OCI-LY7 (cell line): ENCODE results near the gene PLA1A. TPM values are rescaled to one million over a fixed set of nuclear protein-coding genes. Genes with fewer than 3 reads are reported as not detected.

Experiments used
- BruUV-seq: library from RNA; stranded (reverse); fragments of 400-500 nt; replicated peaks from 2 replicates; lab custom pipeline; 2021; lab: Mats Ljungman, UMichigan
- CTCF ChIA-PET: fragments of 300-600 bp; sonication (Branson Sonifier 250); formaldehyde crosslinking; loops from one replicate; lab custom pipeline; 2022; ENCODE audit warnings: antibody characterized with exemption; ENCODE audit not compliant: unreplicated experiment; lab: Charles Lee
- POLR2A ChIA-PET: fragments of 300-600 bp; sonication (Branson Sonifier 250); formaldehyde crosslinking; loops from one replicate; lab custom pipeline; 2022; ENCODE audit warnings: antibody characterized with exemption; lab: Charles Lee
- DNase-seq: peaks from one replicate; pipeline ENCODE4 v3.0.0-alpha.2; 2015; ENCODE audit warnings: low spot score
- H2AFZ ChIP-seq: fragments of 200-600 bp; sonication (generic), shearing (Covaris generic); 2 replicates; pipeline ENCODE4 v1.6.1; 2014; ENCODE audit warnings: mild to moderate bottlenecking, antibody characterized with exemption, low read length, moderate library complexity
- H3K27ac ChIP-seq: fragments of 200-600 bp; sonication (generic); 2 replicates; pipeline ENCODE4 v1.5.1; 2014; ENCODE audit warnings: mixed run types, low read depth, mild to moderate bottlenecking, moderate library complexity, low read length, inconsistent platforms; ENCODE audit not compliant: poor library complexity, severe bottlenecking
- H3K36me3 ChIP-seq: fragments of 200-600 bp; sonication (generic); 2 replicates; pipeline ENCODE4 v1.6.1; 2014; ENCODE audit warnings: mild to moderate bottlenecking, antibody characterized with exemption, low read length, moderate library complexity, mixed read lengths; ENCODE audit not compliant: insufficient read depth
- H3K4me1 ChIP-seq: fragments of 200-600 bp; sonication (generic); 2 replicates; pipeline ENCODE4 v1.5.1; 2014; ENCODE audit warnings: mild to moderate bottlenecking, low read length; ENCODE audit not compliant: insufficient read depth, poor library complexity, severe bottlenecking
- H3K4me2 ChIP-seq: fragments of 200-600 bp; sonication (generic); 2 replicates; pipeline ENCODE4 v1.6.1; 2014; ENCODE audit warnings: mild to moderate bottlenecking, low read length
- H3K4me3 ChIP-seq: fragments of 200-600 bp; sonication (generic); 2 replicates; pipeline ENCODE4 v1.5.1; 2014; ENCODE audit warnings: mild to moderate bottlenecking, low read depth, low read length; ENCODE audit not compliant: poor library complexity, severe bottlenecking
- H3K79me2 ChIP-seq: fragments of 200-600 bp; sonication (generic); 2 replicates; pipeline ENCODE4 v1.6.1; 2016; ENCODE audit warnings: low read depth, mild to moderate bottlenecking, low read length, moderate library complexity, mixed read lengths; ENCODE audit not compliant: insufficient read depth
- H3K9me2 ChIP-seq: fragments of 200-600 bp; sonication (generic); 2 replicates; pipeline ENCODE4 v1.6.1; 2016; ENCODE audit warnings: mild to moderate bottlenecking, low read length, mixed read lengths; ENCODE audit not compliant: insufficient read depth
- H3K9me3 ChIP-seq: fragments of 200-600 bp; sonication (generic); 2 replicates; pipeline ENCODE4 v1.6.1; 2014; ENCODE audit warnings: mild to moderate bottlenecking, mixed run types, low read length, mixed read lengths
- H4K20me1 ChIP-seq: fragments of 200-600 bp; sonication (generic); 2 replicates; pipeline ENCODE4 v1.6.1; 2014; ENCODE audit warnings: mild to moderate bottlenecking, antibody characterized with exemption, low read length, moderate library complexity, mixed read lengths; ENCODE audit not compliant: insufficient read depth
- EZH2phosphoT487 ChIP-seq: fragments of 200-600 bp; sonication (generic); IDR thresholded peaks from 2 replicates; pipeline ENCODE4 v1.6.1; 2018; ENCODE audit warnings: low read depth, borderline replicate concordance, mild to moderate bottlenecking, mixed run types, antibody characterized with exemption, low read length, moderate library complexity, mixed read lengths
- intact Hi-C: fragments of 100-400 bp; cut with micrococcal nuclease; formaldehyde crosslinking; loops from one replicate; pipeline ENCODE4 v1.10.0; 2022; ENCODE audit not compliant: unreplicated experiment
- total RNA-seq, 2 experiments: library from RNA; depleted of rRNA in 1 of 2; stranded (reverse); fragments of >200 nt in 1 of 2; shearing (Covaris generic) in 1 of 2; gene quantifications; 2 replicates each; pipeline ENCODE4 v1.2.3, GENCODE V29; 2014 to 2022
- TF ChIP-seq, protein P1 (sequence below): fragments of 200-600 bp; sonication (generic); conservative IDR thresholded peaks from 2 replicates; pipeline ENCODE4 v1.5.1; 2014; ENCODE audit warnings: mild to moderate bottlenecking, antibody characterized with exemption, low read length, moderate library complexity, mixed read lengths

The PLA1A gene
- total RNA-seq, 2 experiments from 2014 or later = not detected

DNA sequence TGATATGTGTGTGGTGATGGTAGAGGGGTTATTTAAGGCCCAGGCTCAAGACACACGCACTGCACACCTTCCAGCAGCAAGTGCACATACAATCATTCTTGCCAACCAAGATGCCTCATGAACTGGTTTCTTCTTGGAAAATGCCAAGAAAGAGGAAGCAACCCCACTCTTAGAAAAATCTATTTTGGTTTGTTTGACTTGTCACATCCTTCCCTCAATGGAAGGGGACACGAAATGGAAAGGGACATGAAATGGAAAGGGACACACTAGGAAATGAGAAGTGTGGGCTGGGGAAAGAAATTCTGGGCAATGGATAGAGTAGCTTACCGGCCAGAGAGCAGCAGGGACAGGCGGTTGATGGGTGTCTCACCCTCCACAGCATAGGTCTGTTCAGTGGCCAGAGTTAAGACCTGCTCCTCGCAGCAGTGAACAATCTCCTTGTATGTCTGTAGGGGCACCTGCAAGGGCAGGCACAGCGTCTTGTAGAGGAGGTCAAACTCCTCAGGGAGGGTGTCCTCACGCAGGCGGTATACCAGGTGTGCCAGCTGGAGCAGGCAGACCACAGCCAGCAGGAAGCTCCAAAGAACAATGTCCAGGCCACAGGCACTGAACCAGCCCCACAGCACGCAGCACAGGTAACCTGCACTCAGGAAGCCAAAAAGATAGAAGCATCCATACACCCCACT lies 62.1 kb downstream of the PLA1A start:
- Histone ChIP-seq H3K9me2 (no peaks in the 10 kb centered on the region), H3K4me3 (no peak overlapping the region), H3K9me3 (no peaks in the 10 kb centered on the region), H3K27ac (no peak overlapping the region), H4K20me1 (no peaks in the 10 kb centered on the region), H2AFZ (no peak overlapping the region), H3K36me3 (no peaks in the 10 kb centered on the region), H3K4me2 (no peak overlapping the region), H3K4me1 (peaks cover 3% of the 10 kb centered on the region), H3K79me2 (no peaks in the 10 kb centered on the region)
- DNase-seq = no peak
- TF ChIP-seq EZH2phosphoT487 = no peak
- TF ChIP-seq, protein P1, sequence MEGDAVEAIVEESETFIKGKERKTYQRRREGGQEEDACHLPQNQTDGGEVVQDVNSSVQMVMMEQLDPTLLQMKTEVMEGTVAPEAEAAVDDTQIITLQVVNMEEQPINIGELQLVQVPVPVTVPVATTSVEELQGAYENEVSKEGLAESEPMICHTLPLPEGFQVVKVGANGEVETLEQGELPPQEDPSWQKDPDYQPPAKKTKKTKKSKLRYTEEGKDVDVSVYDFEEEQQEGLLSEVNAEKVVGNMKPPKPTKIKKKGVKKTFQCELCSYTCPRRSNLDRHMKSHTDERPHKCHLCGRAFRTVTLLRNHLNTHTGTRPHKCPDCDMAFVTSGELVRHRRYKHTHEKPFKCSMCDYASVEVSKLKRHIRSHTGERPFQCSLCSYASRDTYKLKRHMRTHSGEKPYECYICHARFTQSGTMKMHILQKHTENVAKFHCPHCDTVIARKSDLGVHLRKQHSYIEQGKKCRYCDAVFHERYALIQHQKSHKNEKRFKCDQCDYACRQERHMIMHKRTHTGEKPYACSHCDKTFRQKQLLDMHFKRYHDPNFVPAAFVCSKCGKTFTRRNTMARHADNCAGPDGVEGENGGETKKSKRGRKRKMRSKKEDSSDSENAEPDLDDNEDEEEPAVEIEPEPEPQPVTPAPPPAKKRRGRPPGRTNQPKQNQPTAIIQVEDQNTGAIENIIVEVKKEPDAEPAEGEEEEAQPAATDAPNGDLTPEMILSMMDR = no peak
- BruUV-seq = no TSS peak
- POLR2A ChIA-PET = interaction anchor here (0.5 kb wide), 1 partner anchor 527 kb away, joined by 3 read pairs; no protein-coding TSS in a partner anchor
- CTCF ChIA-PET = no interaction called here
- intact Hi-C loops = no loop called here

DNA sequence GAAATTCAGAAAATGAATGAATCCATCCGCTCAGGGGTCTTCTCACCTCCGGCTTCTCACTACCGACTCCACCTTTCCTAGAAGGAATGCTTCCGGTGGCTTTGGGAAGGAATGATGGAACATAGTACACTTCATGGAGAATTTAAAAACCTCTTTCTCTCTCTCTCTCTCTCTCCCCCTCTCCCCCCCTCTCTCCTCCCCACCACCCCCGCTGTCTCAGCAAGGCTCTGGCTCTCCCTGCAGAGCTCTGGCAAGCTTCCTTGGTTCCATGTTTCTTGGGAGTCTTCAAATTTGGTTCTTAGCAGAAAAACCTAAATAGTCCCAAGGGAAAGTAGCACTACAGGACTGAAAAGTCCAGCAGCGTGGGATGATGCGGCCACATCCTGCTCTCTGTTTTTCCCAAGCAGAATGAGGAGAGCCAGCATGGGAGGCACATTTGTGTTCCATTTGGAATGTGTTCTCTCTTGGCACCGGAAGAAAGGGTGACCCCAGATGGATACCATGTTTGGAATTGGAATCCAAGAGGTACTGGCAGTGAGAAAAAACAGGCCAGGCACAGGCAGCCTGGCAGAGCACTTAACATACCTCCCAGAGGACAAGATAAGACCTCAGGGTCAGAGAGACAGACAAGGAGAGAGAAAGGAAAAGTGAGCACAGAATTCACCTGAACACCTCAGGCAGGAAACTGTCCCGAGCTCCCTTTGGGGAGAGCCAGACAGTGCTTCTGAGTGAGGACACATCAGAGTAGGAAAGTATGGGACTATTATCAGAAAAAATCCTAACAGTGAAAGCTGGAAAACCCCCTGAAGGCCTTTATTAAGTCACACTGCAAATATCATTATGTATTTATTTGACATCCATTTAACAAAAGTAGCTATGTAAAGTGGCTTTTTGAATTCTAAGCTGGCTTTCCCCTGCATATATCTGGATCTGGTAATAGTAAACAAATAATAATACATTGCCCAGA lies 63.1 kb downstream of the PLA1A start, which contains the start of gene POPDC2:
TSS of gene POPDC2 (minus strand) at position 116 of the 967 bp plus-strand sequence. CDS start 166 bp downstream, outside the sequence.
- no peak for TF ChIP-seq EZH2phosphoT487
- TF ChIP-seq, protein P1 = no peak
- CTCF ChIA-PET = no interaction called here

More for the DNA sequence above, 63.1 kb downstream of the PLA1A start, which contains the start of gene POPDC2:
- no peaks in the 10 kb centered on the region for H3K9me2 ChIP-seq
- intact Hi-C loops = no loop called here
- H4K20me1 ChIP-seq = no peaks in the 10 kb centered on the region
- no peak within 1 kb of the TSS for H3K4me2 ChIP-seq
- POLR2A ChIA-PET = interaction anchor here (0.5 to 1.2 kb wide), 5 partner anchors 10 to 526 kb away, joined by 3 to 4 read pairs (median 3); no protein-coding TSS in a partner anchor
- H2AFZ ChIP-seq = no peak within 1 kb of the TSS
- H3K79me2 ChIP-seq = no peaks in the 10 kb centered on the region
- H3K27ac ChIP-seq = no peak within 1 kb of the TSS
- no peak within 1 kb of the TSS for H3K4me3 ChIP-seq
- DNase-seq = no peak
- H3K9me3 ChIP-seq = no peaks in the 10 kb centered on the region
- no TSS peak for BruUV-seq
- H3K4me1 ChIP-seq = peaks cover 6% of the 10 kb centered on the region
- no peaks in the 10 kb centered on the region for H3K36me3 ChIP-seq
